GM23338 (cell line): ENCODE measurements around the gene HSF2BP. TPM values are rescaled to one million over a fixed set of nuclear protein-coding genes. Genes with fewer than 3 reads are reported as not detected.

ENCODE experiments used
- ATAC-seq: fragments of 200-7000 bp; cut with Tn5 transposase; 3 replicates; pipeline ENCODE4 v1.9.1; 2020
- DNase-seq: peaks from one replicate; pipeline ENCODE4 v3.0.0-alpha.2; 2015; ENCODE audit warnings: low spot score
- H2AFZ ChIP-seq: fragments of 200-600 bp; sonication (generic); 2 replicates; pipeline ENCODE4 v1.8.0; 2016; ENCODE audit warnings: antibody characterized with exemption, mild to moderate bottlenecking, moderate library complexity
- H3F3A ChIP-seq: fragments of 200-600 bp; sonication (generic); replicated peaks from 2 replicates; pipeline ENCODE4 v1.8.0; 2017; ENCODE audit warnings: antibody characterized with exemption, mixed run types, low read depth
- H3K27ac ChIP-seq: fragments of 200-600 bp; sonication (generic); 2 replicates; pipeline ENCODE4 v1.6.1; 2016; ENCODE audit warnings: low read depth
- H3K27me3 ChIP-seq: fragments of 200-600 bp; sonication (generic); 2 replicates; pipeline ENCODE4 v1.8.0; 2016; ENCODE audit warnings: mild to moderate bottlenecking, mixed run types, moderate library complexity; ENCODE audit not compliant: insufficient read depth
- H3K36me3 ChIP-seq: fragments of 200-600 bp; sonication (generic); 2 replicates; pipeline ENCODE4 v1.8.0; 2016; ENCODE audit warnings: mild to moderate bottlenecking; ENCODE audit not compliant: insufficient read depth
- H3K4me1 ChIP-seq: fragments of 200-600 bp; sonication (generic); 2 replicates; pipeline ENCODE4 v1.8.0; 2016; ENCODE audit warnings: mild to moderate bottlenecking, moderate library complexity; ENCODE audit not compliant: insufficient read depth
- H3K4me2 ChIP-seq: fragments of 200-600 bp; sonication (generic); 2 replicates; pipeline ENCODE4 v1.7.1; 2017; ENCODE audit warnings: mixed run types
- H3K4me3 ChIP-seq: fragments of 200-600 bp; sonication (generic); 2 replicates; pipeline ENCODE4 v1.6.1; 2016; ENCODE audit warnings: mixed run types
- H3K79me2 ChIP-seq: fragments of 200-600 bp; sonication (generic); replicated peaks from 2 replicates; pipeline ENCODE4 v1.8.0; 2017; ENCODE audit warnings: mild to moderate bottlenecking; ENCODE audit not compliant: insufficient read depth
- H3K9me2 ChIP-seq: fragments of 200-600 bp; sonication (generic); 2 replicates; pipeline ENCODE4 v1.8.0; 2017; ENCODE audit not compliant: insufficient read depth
- H4K20me1 ChIP-seq: fragments of 200-600 bp; sonication (generic); replicated peaks from 2 replicates; pipeline ENCODE4 v1.8.0; 2017; ENCODE audit warnings: mild to moderate bottlenecking; ENCODE audit not compliant: insufficient read depth
- H3K27ac Mint-ChIP-seq: 2 replicates; pipeline ENCODE4 v1.8.0; 2020; ENCODE audit warnings: inconsistent platforms, mild to moderate bottlenecking, moderate library complexity, mixed read lengths
- H3K27me3 Mint-ChIP-seq: 3 replicates; pipeline ENCODE4 v1.8.0; 2022; ENCODE audit warnings: low read depth, mild to moderate bottlenecking, moderate library complexity, mixed read lengths, inconsistent platforms; ENCODE audit not compliant: insufficient read depth, poor library complexity
- H3K36me3 Mint-ChIP-seq: 3 replicates; pipeline ENCODE4 v1.8.0; 2021; ENCODE audit warnings: low read depth, mild to moderate bottlenecking, inconsistent platforms, moderate library complexity, mixed read lengths
- H3K4me1 Mint-ChIP-seq: 3 replicates; pipeline ENCODE4 v1.8.0; 2020; ENCODE audit warnings: mild to moderate bottlenecking, inconsistent platforms, mixed read lengths
- H3K4me3 Mint-ChIP-seq: 3 replicates; pipeline ENCODE4 v1.8.0; 2021; ENCODE audit warnings: moderate library complexity, mild to moderate bottlenecking, inconsistent platforms, mixed read lengths
- H3K9me3 Mint-ChIP-seq: 3 replicates; pipeline ENCODE4 v1.8.0; 2020; ENCODE audit warnings: moderate library complexity, mild to moderate bottlenecking, inconsistent platforms, mixed read lengths
- CREB1 ChIP-seq: fragments of 250-450 bp; sonication (Bioruptor Pico); IDR thresholded peaks from 2 replicates; pipeline ENCODE4 v1.5.0; 2020; ENCODE audit warnings: low read depth, mild to moderate bottlenecking, moderate library complexity
- EZH2 ChIP-seq: fragments of 200-600 bp; sonication (generic); IDR thresholded peaks from one replicate; pipeline ENCODE4 v1.8.0; 2017; ENCODE audit warnings: antibody characterized with exemption, mild to moderate bottlenecking, low read depth; ENCODE audit not compliant: unreplicated experiment
- EZH2phosphoT487 ChIP-seq: fragments of 200-600 bp; sonication (generic); IDR thresholded peaks from one replicate; pipeline ENCODE4 v1.8.1; 2018; ENCODE audit warnings: antibody characterized with exemption; ENCODE audit not compliant: unreplicated experiment
- NANOG ChIP-seq: IDR thresholded peaks from 2 replicates; pipeline ENCODE4 v1.6.1; 2016; ENCODE audit warnings: antibody characterized with exemption, borderline replicate concordance
- POLR2AphosphoS5 ChIP-seq: IDR thresholded peaks from 2 replicates; pipeline ENCODE4 v1.6.1; 2016; ENCODE audit warnings: antibody characterized with exemption, low read depth
- STAT1 ChIP-seq: IDR thresholded peaks from one replicate; pipeline ENCODE4 v1.6.1; 2016; ENCODE audit warnings: antibody characterized with exemption; ENCODE audit not compliant: unreplicated experiment
- ZNF331 ChIP-seq: fragments of 250-450 bp; sonication (Bioruptor Pico); IDR thresholded peaks from 2 replicates; pipeline ENCODE4 v1.5.0; 2020; ENCODE audit warnings: low read depth, mild to moderate bottlenecking, moderate library complexity
- polyA plus RNA-seq: library from polyadenylated mRNA; unstranded; fragments of >200 nt; fragmentation: Nextera tagmentation; extraction: Ambion mirVana; gene quantifications from 2 replicates; pipeline ENCODE4 v1.2.1, GENCODE V29; 2016
- total RNA-seq: library from RNA; depleted of rRNA; stranded (reverse); fragments of >200 nt; shearing (Covaris generic); gene quantifications from 2 replicates; pipeline ENCODE4 v1.2.3, GENCODE V29; 2014
- TF ChIP-seq, protein P1 (sequence below): IDR thresholded peaks from one replicate; pipeline ENCODE4 v1.6.1; 2018; ENCODE audit warnings: antibody characterized with exemption; ENCODE audit not compliant: unreplicated experiment
- TF ChIP-seq, protein P2 (sequence below), 2 experiments: fragments of 200-600 bp in 1 of 2; sonication (generic) in 1 of 2; conservative IDR thresholded peaks; 2 replicates each; pipeline versions ENCODE4 v1.5.1 to v1.6.1; 2016 to 2017; ENCODE audit warnings: antibody characterized with exemption in 2 of 2, low read depth in 2 of 2, mild to moderate bottlenecking in 2 of 2, moderate library complexity in 1 of 2
- TF ChIP-seq, protein P3 (sequence below): IDR thresholded peaks from 2 replicates; pipeline ENCODE4 v1.6.1; 2016; ENCODE audit warnings: antibody characterized with exemption
- TF ChIP-seq, protein P4 (sequence below): fragments of 250-450 bp; sonication (Bioruptor Pico); IDR thresholded peaks from 2 replicates; pipeline ENCODE4 v1.5.0; 2020; ENCODE audit warnings: mild to moderate bottlenecking, moderate library complexity

Gene HSF2BP
- total and polyA plus RNA-seq, 2 experiments from 2014 or later: 0.78 to 2.0 TPM

DNA sequence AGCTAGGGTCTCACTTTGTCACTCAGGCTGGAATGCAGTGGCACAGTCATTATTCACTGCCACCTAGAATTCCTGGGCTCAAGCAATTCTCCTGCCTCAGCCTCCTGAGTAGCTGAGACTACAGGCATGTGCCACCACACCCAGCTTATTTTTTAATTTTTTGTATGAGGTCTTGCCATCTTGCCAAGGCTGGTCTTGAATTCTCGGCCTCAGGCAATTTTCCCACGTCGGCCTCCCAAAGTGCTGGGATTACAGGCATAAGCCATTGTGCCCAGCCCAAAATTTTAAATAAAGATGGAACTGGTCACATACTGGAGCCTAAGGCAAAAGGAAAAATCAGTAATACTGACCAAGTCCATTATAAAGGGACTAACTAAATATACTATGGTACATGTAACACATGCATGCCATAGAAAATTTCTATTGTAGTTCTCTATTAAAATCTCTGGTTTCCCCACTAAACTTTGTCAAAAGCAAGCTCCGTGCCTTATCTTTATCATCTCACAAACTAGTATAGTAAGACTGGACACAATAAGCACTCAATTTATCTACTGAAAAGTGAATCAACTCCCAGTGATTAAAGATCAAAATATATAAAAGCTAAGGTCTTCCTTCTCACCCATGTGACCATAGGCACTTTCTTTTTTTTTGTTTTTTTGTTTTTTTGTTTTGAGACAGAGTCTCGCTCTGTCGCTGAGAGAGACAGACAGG is 61.6 kb downstream of the HSF2BP start (continued):
- TF ChIP-seq, protein P1, sequence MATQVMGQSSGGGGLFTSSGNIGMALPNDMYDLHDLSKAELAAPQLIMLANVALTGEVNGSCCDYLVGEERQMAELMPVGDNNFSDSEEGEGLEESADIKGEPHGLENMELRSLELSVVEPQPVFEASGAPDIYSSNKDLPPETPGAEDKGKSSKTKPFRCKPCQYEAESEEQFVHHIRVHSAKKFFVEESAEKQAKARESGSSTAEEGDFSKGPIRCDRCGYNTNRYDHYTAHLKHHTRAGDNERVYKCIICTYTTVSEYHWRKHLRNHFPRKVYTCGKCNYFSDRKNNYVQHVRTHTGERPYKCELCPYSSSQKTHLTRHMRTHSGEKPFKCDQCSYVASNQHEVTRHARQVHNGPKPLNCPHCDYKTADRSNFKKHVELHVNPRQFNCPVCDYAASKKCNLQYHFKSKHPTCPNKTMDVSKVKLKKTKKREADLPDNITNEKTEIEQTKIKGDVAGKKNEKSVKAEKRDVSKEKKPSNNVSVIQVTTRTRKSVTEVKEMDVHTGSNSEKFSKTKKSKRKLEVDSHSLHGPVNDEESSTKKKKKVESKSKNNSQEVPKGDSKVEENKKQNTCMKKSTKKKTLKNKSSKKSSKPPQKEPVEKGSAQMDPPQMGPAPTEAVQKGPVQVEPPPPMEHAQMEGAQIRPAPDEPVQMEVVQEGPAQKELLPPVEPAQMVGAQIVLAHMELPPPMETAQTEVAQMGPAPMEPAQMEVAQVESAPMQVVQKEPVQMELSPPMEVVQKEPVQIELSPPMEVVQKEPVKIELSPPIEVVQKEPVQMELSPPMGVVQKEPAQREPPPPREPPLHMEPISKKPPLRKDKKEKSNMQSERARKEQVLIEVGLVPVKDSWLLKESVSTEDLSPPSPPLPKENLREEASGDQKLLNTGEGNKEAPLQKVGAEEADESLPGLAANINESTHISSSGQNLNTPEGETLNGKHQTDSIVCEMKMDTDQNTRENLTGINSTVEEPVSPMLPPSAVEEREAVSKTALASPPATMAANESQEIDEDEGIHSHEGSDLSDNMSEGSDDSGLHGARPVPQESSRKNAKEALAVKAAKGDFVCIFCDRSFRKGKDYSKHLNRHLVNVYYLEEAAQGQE: no peak
- no peak for TF ChIP-seq POLR2AphosphoS5
- TF ChIP-seq, protein P2, sequence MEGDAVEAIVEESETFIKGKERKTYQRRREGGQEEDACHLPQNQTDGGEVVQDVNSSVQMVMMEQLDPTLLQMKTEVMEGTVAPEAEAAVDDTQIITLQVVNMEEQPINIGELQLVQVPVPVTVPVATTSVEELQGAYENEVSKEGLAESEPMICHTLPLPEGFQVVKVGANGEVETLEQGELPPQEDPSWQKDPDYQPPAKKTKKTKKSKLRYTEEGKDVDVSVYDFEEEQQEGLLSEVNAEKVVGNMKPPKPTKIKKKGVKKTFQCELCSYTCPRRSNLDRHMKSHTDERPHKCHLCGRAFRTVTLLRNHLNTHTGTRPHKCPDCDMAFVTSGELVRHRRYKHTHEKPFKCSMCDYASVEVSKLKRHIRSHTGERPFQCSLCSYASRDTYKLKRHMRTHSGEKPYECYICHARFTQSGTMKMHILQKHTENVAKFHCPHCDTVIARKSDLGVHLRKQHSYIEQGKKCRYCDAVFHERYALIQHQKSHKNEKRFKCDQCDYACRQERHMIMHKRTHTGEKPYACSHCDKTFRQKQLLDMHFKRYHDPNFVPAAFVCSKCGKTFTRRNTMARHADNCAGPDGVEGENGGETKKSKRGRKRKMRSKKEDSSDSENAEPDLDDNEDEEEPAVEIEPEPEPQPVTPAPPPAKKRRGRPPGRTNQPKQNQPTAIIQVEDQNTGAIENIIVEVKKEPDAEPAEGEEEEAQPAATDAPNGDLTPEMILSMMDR (conservative IDR thresholded peaks at IDR 0.05; ENCODE audit: low read depth in 2 of 2): no peak
- TF ChIP-seq STAT1: no peak

DNA sequence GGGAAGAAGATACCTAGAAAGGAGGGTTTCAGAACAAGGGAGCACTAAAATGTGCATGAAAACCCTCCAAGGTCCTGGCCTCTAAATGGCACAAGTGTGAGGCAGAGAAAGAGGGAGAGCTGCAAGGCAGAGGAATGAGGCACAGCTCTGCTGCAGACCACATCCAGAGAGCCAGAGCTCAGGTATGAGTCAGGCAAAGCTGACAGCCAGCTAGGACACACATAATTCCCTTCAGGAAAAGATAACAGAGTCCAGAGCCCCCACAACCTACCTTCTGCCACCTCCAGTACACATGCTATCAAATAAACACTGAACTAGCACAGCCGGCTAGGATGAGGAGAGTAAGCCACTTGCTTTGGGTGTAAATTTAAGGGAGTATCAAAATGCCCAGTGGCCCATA is 62.2 kb downstream of the HSF2BP start:
- no peaks in the 10 kb centered on the region for H3F3A ChIP-seq
- H3K79me2 ChIP-seq: no peaks in the 10 kb centered on the region
- no peak overlapping the region for H3K27ac Mint-ChIP-seq
- ATAC-seq (no peak), DNase-seq (no peak)
- H3K27me3 ChIP-seq: no peaks in the 10 kb centered on the region
- no peak overlapping the region for H3K4me3 Mint-ChIP-seq
- no peaks in the 10 kb centered on the region for H4K20me1 ChIP-seq
- H3K4me3 ChIP-seq: no peak overlapping the region
- no peaks in the 10 kb centered on the region for H3K4me1 ChIP-seq
- no peak overlapping the region for H3K4me2 ChIP-seq
- no peaks in the 10 kb centered on the region for H3K9me3 Mint-ChIP-seq
- peaks cover 2% of the 10 kb centered on the region for H3K27me3 Mint-ChIP-seq
- H3K27ac ChIP-seq: no peak overlapping the region
- H3K4me1 Mint-ChIP-seq: no peaks in the 10 kb centered on the region
- H3K36me3 ChIP-seq: no peaks in the 10 kb centered on the region
- no peaks in the 10 kb centered on the region for H3K9me2 ChIP-seq
- H2AFZ ChIP-seq: no peak overlapping the region
- no peaks in the 10 kb centered on the region for H3K36me3 Mint-ChIP-seq
- no peak for TF ChIP-seq EZH2phosphoT487
- no peak for TF ChIP-seq STAT1
- no peak for TF ChIP-seq ZNF331 (CRISPR knock-in tag)
- no peak for TF ChIP-seq NANOG
- TF ChIP-seq POLR2AphosphoS5: no peak
- TF ChIP-seq, protein P3, sequence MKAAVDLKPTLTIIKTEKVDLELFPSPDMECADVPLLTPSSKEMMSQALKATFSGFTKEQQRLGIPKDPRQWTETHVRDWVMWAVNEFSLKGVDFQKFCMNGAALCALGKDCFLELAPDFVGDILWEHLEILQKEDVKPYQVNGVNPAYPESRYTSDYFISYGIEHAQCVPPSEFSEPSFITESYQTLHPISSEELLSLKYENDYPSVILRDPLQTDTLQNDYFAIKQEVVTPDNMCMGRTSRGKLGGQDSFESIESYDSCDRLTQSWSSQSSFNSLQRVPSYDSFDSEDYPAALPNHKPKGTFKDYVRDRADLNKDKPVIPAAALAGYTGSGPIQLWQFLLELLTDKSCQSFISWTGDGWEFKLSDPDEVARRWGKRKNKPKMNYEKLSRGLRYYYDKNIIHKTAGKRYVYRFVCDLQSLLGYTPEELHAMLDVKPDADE: no peak
- TF ChIP-seq EZH2: no peak
- TF ChIP-seq CREB1 (CRISPR knock-in tag): no peak
- TF ChIP-seq, protein P4, sequence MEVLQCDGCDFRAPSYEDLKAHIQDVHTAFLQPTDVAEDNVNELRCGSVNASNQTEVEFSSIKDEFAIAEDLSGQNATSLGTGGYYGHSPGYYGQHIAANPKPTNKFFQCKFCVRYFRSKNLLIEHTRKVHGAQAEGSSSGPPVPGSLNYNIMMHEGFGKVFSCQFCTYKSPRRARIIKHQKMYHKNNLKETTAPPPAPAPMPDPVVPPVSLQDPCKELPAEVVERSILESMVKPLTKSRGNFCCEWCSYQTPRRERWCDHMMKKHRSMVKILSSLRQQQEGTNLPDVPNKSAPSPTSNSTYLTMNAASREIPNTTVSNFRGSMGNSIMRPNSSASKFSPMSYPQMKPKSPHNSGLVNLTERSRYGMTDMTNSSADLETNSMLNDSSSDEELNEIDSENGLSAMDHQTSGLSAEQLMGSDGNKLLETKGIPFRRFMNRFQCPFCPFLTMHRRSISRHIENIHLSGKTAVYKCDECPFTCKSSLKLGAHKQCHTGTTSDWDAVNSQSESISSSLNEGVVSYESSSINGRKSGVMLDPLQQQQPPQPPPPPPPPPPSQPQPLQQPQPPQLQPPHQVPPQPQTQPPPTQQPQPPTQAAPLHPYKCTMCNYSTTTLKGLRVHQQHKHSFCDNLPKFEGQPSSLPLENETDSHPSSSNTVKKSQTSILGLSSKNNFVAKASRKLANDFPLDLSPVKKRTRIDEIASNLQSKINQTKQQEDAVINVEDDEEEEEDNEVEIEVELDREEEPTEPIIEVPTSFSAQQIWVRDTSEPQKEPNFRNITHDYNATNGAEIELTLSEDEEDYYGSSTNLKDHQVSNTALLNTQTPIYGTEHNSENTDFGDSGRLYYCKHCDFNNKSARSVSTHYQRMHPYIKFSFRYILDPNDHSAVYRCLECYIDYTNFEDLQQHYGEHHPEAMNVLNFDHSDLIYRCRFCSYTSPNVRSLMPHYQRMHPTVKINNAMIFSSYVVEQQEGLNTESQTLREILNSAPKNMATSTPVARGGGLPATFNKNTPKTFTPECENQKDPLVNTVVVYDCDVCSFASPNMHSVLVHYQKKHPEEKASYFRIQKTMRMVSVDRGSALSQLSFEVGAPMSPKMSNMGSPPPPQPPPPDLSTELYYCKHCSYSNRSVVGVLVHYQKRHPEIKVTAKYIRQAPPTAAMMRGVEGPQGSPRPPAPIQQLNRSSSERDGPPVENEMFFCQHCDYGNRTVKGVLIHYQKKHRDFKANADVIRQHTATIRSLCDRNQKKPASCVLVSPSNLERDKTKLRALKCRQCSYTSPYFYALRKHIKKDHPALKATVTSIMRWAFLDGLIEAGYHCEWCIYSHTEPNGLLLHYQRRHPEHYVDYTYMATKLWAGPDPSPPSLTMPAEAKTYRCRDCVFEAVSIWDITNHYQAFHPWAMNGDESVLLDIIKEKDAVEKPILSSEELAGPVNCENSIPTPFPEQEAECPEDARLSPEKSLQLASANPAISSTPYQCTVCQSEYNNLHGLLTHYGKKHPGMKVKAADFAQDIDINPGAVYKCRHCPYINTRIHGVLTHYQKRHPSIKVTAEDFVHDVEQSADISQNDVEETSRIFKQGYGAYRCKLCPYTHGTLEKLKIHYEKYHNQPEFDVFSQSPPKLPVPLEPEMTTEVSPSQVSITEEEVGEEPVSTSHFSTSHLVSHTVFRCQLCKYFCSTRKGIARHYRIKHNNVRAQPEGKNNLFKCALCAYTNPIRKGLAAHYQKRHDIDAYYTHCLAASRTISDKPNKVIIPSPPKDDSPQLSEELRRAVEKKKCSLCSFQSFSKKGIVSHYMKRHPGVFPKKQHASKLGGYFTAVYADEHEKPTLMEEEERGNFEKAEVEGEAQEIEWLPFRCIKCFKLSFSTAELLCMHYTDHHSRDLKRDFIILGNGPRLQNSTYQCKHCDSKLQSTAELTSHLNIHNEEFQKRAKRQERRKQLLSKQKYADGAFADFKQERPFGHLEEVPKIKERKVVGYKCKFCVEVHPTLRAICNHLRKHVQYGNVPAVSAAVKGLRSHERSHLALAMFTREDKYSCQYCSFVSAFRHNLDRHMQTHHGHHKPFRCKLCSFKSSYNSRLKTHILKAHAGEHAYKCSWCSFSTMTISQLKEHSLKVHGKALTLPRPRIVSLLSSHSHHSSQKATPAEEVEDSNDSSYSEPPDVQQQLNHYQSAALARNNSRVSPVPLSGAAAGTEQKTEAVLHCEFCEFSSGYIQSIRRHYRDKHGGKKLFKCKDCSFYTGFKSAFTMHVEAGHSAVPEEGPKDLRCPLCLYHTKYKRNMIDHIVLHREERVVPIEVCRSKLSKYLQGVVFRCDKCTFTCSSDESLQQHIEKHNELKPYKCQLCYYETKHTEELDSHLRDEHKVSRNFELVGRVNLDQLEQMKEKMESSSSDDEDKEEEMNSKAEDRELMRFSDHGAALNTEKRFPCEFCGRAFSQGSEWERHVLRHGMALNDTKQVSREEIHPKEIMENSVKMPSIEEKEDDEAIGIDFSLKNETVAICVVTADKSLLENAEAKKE: no peak
